Heart left ventricle (tissue), 13 donors: ENCODE results near the gene NEK7.

Experiments
- CTCF ChIP-seq, 12 donors: fragments of 200-600 bp; sonication (generic) in 4 of 12; IDR thresholded peaks; one replicate each; pipeline versions ENCODE4 v1.5.0 to v1.8.0; 2018 to 2022; ENCODE audit warnings: antibody characterized with exemption in 12 of 12, mild to moderate bottlenecking in 5 of 12
- POLR2A ChIP-seq, 2 donors: fragments of 450-650 bp; IDR thresholded peaks; one replicate each; pipeline ENCODE4 v1.6.1; 2017; ENCODE audit warnings: antibody characterized with exemption in 2 of 2, mild to moderate bottlenecking in 2 of 2, moderate library complexity in 2 of 2
- donor health status: ischemic (EF 13 %, LVEDD 7.1; RV severe dilation, severe dysfunction).
- donor health status: DM: no; HTN: yes; CAD: no.
- donor health status: DM: no; HTN: no; CAD: no.
- donor health status: ischemic (EF 25% LVEDD 6.9; RV normal size, moderate dysfunction).
- donor health status: ischemic (EF 25% LVEDD 5.7; RV mildly dilated, moderate dysfunction).
- donor health status: ischemic (EF 35%, LVEDD 5.7; RV mildly dilated, moderate dysfunction).
- donor health status: nonischemic (EF 11% LVEDD 7.7; RV severe dilation, severe dysfunction).
- donor health status: DM: yes; HTN: yes; CAD: no.
- donor health status: PGD.
- donor health status: ischemic (EF 29% LVEDD 5.4; RV normal size, mild dysfunction).
- donor health status: nonischemic (EF 23%, LVEDD 6.1; RV moderate dilation, normal function).

GRCh38 chr1:198295225-198295624, 138.4 kb downstream of the NEK7 start:
- TF ChIP-seq POLR2A (IDR thresholded peaks at IDR 0.05), result no peak
- no peak for TF ChIP-seq CTCF (IDR thresholded peaks at IDR 0.05)
